ENCODE measurements around the gene SLC16A2.

The SLC16A2 gene

GRCh38 chrX:74536832-74537371 lies 115.6 kb downstream of the SLC16A2 start:
- no peak for DNase-seq (ENCODE audit: low spot score)

GRCh38 chrX:74540635-74541249 lies 119.4 kb downstream of the SLC16A2 start:
- DNase-seq (ENCODE audit: low spot score): no peak

- no peak for DNase-seq (ENCODE audit: low spot score)
Measured at GRCh38 chrX:74545880-74546523, 124.7 kb downstream of the SLC16A2 start.

GRCh38 chrX:74546984-74547383 lies 125.7 kb downstream of the SLC16A2 start:
- DNase-seq (ENCODE audit: low spot score): no peak

GRCh38 chrX:74550295-74550802 lies 129.1 kb downstream of the SLC16A2 start:
- DNase-seq (ENCODE audit: low spot score): peak; percentile 87

- DNase-seq (ENCODE audit: low spot score): no peak
Measured at GRCh38 chrX:74551934-74552333, 130.6 kb downstream of the SLC16A2 start.

- no peak for DNase-seq (ENCODE audit: low spot score)
Measured at GRCh38 chrX:74557378-74557777, 136.1 kb downstream of the SLC16A2 start.

GRCh38 chrX:74578137-74578536 lies 156.8 kb downstream of the SLC16A2 start:
- DNase-seq (ENCODE audit: low spot score): peak; percentile 38

GRCh38 chrX:74579597-74580198 lies 158.4 kb downstream of the SLC16A2 start:
- DNase-seq (ENCODE audit: low spot score): peak; percentile 1

All from activated CD4-positive, alpha-beta T cell treated with anti-CD3 and anti-CD28 coated beads, Interleukin-2, Interleukin-4, amounts not matched to agents 100 ng/mL and 50 ng/mL, durations not matched to agents 16 hours and 8 hours (primary cell).